GM12891 (cell line): ENCODE measurements around the gene ACTN4.

Experiments used
- PAX5 ChIP-seq: IDR thresholded peaks from 2 replicates; pipeline ENCODE4 v1.6.1; 2011; ENCODE audit warnings: low read length, moderate library complexity, mild to moderate bottlenecking; ENCODE audit not compliant: insufficient read depth, severe bottlenecking
- POLR2A ChIP-seq: IDR thresholded peaks from 2 replicates; pipeline ENCODE4 v1.6.1; 2011; ENCODE audit warnings: low read depth, low read length, control low read depth
- POLR2AphosphoS5 ChIP-seq: IDR thresholded peaks from 2 replicates; pipeline ENCODE4 v1.6.1; 2011; ENCODE audit warnings: low read depth, low read length, control low read depth
- SPI1 ChIP-seq: IDR thresholded peaks from 2 replicates; pipeline ENCODE4 v1.6.1; 2011; ENCODE audit warnings: low read depth, low read length, control low read depth
- TAF1 ChIP-seq: IDR thresholded peaks from 2 replicates; pipeline ENCODE4 v1.6.1; 2011; ENCODE audit warnings: low read depth, low read length, control low read depth

- TF ChIP-seq TAF1 (no peak), POLR2A (no peak), POLR2AphosphoS5 (no peak), SPI1 (no peak), PAX5 (no peak)
Observed at GRCh38 chr19:38710416-38710702, 62.9 kb downstream of the ACTN4 start.
